NB4 (cell line): ENCODE results near the gene RPS10.

ENCODE experiments used
- MAX ChIP-seq: IDR thresholded peaks from 2 replicates; pipeline ENCODE4 v1.6.1; 2011; ENCODE audit warnings: low read depth, low read length
- POLR2A ChIP-seq: IDR thresholded peaks from 2 replicates; pipeline ENCODE4 v1.6.1; 2011; ENCODE audit warnings: mild to moderate bottlenecking; ENCODE audit not compliant: insufficient read length; ENCODE audit errors: extremely low read depth
- TF ChIP-seq, protein P1 (sequence below): IDR thresholded peaks from one replicate; pipeline ENCODE4 v1.5.1; 2012; ENCODE audit warnings: low read depth, low read length

DNA sequence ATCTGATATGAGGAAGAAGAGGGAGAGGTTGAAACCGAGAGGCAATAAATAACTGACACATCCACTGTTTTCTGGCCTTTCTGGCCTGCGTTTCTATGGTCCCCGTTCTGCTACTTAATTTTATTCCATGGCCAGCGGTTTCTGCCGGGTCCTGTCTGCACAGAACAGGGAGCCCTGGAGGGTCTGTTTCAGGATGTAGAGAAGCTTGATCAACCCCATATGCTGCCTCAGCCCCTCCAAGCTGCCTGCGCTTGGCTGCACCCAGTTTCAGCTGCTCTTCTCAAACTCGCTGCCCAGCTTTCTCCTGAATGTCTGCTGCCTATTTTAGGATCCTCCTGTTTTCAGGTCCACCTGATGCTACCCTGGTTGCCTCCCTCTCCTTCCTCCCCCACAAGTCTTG is 21.5 kb upstream of the RPS10 start:
- TF ChIP-seq POLR2A (no peak), MAX (no peak)
- TF ChIP-seq, protein P1, sequence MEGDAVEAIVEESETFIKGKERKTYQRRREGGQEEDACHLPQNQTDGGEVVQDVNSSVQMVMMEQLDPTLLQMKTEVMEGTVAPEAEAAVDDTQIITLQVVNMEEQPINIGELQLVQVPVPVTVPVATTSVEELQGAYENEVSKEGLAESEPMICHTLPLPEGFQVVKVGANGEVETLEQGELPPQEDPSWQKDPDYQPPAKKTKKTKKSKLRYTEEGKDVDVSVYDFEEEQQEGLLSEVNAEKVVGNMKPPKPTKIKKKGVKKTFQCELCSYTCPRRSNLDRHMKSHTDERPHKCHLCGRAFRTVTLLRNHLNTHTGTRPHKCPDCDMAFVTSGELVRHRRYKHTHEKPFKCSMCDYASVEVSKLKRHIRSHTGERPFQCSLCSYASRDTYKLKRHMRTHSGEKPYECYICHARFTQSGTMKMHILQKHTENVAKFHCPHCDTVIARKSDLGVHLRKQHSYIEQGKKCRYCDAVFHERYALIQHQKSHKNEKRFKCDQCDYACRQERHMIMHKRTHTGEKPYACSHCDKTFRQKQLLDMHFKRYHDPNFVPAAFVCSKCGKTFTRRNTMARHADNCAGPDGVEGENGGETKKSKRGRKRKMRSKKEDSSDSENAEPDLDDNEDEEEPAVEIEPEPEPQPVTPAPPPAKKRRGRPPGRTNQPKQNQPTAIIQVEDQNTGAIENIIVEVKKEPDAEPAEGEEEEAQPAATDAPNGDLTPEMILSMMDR, result no peak
